Superior temporal gyrus (tissue), 1 donor: ENCODE measurements around the gene MYH9.
A peak's percentile ranks its signal among the peaks of the same experiment; 100 is the strongest.
"Not testable (repeated sequence)": the region's sequence is repeated elsewhere in the genome, so short reads cannot be mapped to it uniquely, and the experiment has no call there.

ENCODE experiments used
- DNase-seq: peaks from one replicate; pipeline ENCODE4 v3.0.0-alpha.2; 2016; ENCODE audit errors: extremely low spot score

MYH9 gene

GRCh38 chr22:36271231-36271630 lies 116.5 kb downstream of the MYH9 start:
- DNase-seq: not testable (repeated sequence)

- no peak for DNase-seq
These were observed 119.8 kb downstream of the MYH9 start for GRCh38 chr22:36267896-36268485.

GRCh38 chr22:36267058-36267457 lies 120.7 kb downstream of the MYH9 start:
- no peak for DNase-seq

- DNase-seq: not testable (repeated sequence)
These were observed 123.7 kb downstream of the MYH9 start for GRCh38 chr22:36263886-36264664.

- peak; percentile 57 for DNase-seq
These were observed 124.5 kb downstream of the MYH9 start for GRCh38 chr22:36263216-36263673.

- DNase-seq: not testable (repeated sequence)
These were observed 125.5 kb downstream of the MYH9 start for GRCh38 chr22:36262307-36262706.

- not testable (repeated sequence) for DNase-seq
These were observed 126.1 kb downstream of the MYH9 start for GRCh38 chr22:36261675-36262074.

GRCh38 chr22:36259615-36260300 lies 128.0 kb downstream of the MYH9 start:
- no peak for DNase-seq

GRCh38 chr22:36258701-36259614 lies 128.8 kb downstream of the MYH9 start:
- DNase-seq: no peak

GRCh38 chr22:36257948-36258670 lies 129.7 kb downstream of the MYH9 start:
- DNase-seq: no peak

GRCh38 chr22:36257308-36257707 lies 130.5 kb downstream of the MYH9 start:
- no peak for DNase-seq

GRCh38 chr22:36256478-36256877 lies 131.3 kb downstream of the MYH9 start:
- DNase-seq: no peak

GRCh38 chr22:36255572-36255971 lies 132.2 kb downstream of the MYH9 start:
- not testable (repeated sequence) for DNase-seq

GRCh38 chr22:36253523-36254490 lies 134.0 kb downstream of the MYH9 start:
- DNase-seq: no peak

- DNase-seq: no peak
These were observed 134.8 kb downstream of the MYH9 start, which contains the start of gene APOL1 for GRCh38 chr22:36252754-36253522. Gene APOL1, plus strand, starts transcription at chr22:36253133. Its CDS starts 1,823 bp downstream, at chr22:36254956.

- DNase-seq: not testable (repeated sequence)
These were observed 135.7 kb downstream of the MYH9 start for GRCh38 chr22:36251979-36252608.

- peak; percentile 50 for DNase-seq
These were observed 137.3 kb downstream of the MYH9 start for GRCh38 chr22:36250292-36250960.

GRCh38 chr22:36249160-36249559 lies 138.6 kb downstream of the MYH9 start:
- no peak for DNase-seq
